OCI-LY1 (cell line): ENCODE data around the gene SCNN1B.

Source experiments
- EZH2 ChIP-seq: fragments of 200-600 bp; sonication (generic), shearing (Covaris generic); IDR thresholded peaks from 2 replicates; pipeline ENCODE4 v1.8.0; 2017; ENCODE audit warnings: borderline replicate concordance, mixed run types, mild to moderate bottlenecking, antibody characterized with exemption, low read length, moderate library complexity, mixed read lengths
- TF ChIP-seq, protein P1 (sequence below): fragments of 200-600 bp; sonication (generic), shearing (Covaris generic); IDR thresholded peaks from 2 replicates; pipeline ENCODE4 v1.5.1; 2017; ENCODE audit warnings: mild to moderate bottlenecking, antibody characterized with exemption, low read length, moderate library complexity, mixed read lengths

DNA sequence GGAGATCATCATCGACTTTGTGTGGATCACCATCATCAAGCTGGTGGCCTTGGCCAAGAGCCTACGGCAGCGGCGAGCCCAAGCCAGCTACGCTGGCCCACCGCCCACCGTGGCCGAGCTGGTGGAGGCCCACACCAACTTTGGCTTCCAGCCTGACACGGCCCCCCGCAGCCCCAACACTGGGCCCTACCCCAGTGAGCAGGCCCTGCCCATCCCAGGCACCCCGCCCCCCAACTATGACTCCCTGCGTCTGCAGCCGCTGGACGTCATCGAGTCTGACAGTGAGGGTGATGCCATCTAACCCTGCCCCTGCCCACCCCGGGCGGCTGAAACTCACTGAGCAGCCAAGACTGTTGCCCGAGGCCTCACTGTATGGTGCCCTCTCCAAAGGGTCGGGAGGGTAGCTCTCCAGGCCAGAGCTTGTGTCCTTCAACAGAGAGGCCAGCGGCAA lies 78.4 kb downstream of the SCNN1B start:
- TF ChIP-seq, protein P1, sequence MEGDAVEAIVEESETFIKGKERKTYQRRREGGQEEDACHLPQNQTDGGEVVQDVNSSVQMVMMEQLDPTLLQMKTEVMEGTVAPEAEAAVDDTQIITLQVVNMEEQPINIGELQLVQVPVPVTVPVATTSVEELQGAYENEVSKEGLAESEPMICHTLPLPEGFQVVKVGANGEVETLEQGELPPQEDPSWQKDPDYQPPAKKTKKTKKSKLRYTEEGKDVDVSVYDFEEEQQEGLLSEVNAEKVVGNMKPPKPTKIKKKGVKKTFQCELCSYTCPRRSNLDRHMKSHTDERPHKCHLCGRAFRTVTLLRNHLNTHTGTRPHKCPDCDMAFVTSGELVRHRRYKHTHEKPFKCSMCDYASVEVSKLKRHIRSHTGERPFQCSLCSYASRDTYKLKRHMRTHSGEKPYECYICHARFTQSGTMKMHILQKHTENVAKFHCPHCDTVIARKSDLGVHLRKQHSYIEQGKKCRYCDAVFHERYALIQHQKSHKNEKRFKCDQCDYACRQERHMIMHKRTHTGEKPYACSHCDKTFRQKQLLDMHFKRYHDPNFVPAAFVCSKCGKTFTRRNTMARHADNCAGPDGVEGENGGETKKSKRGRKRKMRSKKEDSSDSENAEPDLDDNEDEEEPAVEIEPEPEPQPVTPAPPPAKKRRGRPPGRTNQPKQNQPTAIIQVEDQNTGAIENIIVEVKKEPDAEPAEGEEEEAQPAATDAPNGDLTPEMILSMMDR = no peak
- TF ChIP-seq EZH2 = no peak
